Esophagus squamous epithelium (tissue), 5 donors: ENCODE data around the gene FRMPD4. TPM values are rescaled to one million over a fixed set of nuclear protein-coding genes. Genes with fewer than 3 reads are reported as not detected.

Experiments
- DNase-seq: peaks from one replicate; lab custom pipeline; 2025; lab: John Stamatoyannopoulos, UW
- H3K27ac ChIP-seq, 4 donors: fragments of 200-600 bp; sonication (generic); one replicate each; pipeline ENCODE4 v1.5.1; 2016 to 2019; ENCODE audit warnings: mild to moderate bottlenecking in 1 of 4
- H3K27me3 ChIP-seq, 4 donors: fragments of 200-600 bp; sonication (generic); 1 replicate in 3 of 4; 2 replicates in 1 of 4; pipeline versions ENCODE4 v1.5.1 to v1.6.0; 2017 to 2021; ENCODE audit warnings: antibody characterized with exemption in 1 of 4
- H3K36me3 ChIP-seq, 3 donors: fragments of 200-600 bp; sonication (generic); one replicate each; pipeline ENCODE4 v1.5.1; 2016 to 2019
- H3K4me1 ChIP-seq, 3 donors: fragments of 200-600 bp; sonication (generic); one replicate each; pipeline ENCODE4 v1.5.1; 2017 to 2019
- H3K4me3 ChIP-seq, 4 donors: fragments of 200-600 bp; sonication (generic); 1 replicate in 3 of 4; 2 replicates in 1 of 4; pipeline ENCODE4 v1.5.1; 2016 to 2019; ENCODE audit warnings: mild to moderate bottlenecking in 2 of 4, moderate library complexity in 1 of 4
- H3K9me3 ChIP-seq, 3 donors: fragments of 200-600 bp; sonication (generic); one replicate each; pipeline ENCODE4 v1.5.1; 2016 to 2019
- CTCF ChIP-seq, 6 experiments: fragments of 450-650 bp in 4 of 6; fragments of 200-600 bp in 2 of 6; sonication (generic) in 2 of 6; IDR thresholded peaks; one replicate each; pipeline ENCODE4 v1.5.1; 2016 to 2019; ENCODE audit warnings: antibody characterized with exemption in 6 of 6, mild to moderate bottlenecking in 4 of 6, moderate library complexity in 4 of 6
- POLR2A ChIP-seq, 4 donors: fragments of 450-650 bp; IDR thresholded peaks; one replicate each; pipeline ENCODE4 v1.6.1; 2017; ENCODE audit warnings: antibody characterized with exemption in 4 of 4, mild to moderate bottlenecking in 4 of 4, moderate library complexity in 3 of 4
- WGBS, 2 donors: methylation state at CpG; one replicate each; pipeline ENCODE4 v1.1.5; 2018; 5-methylcytosine and 5-hydroxymethylcytosine counted together
- intact Hi-C: fragments of 100-400 bp; cut with DNase I; formaldehyde crosslinking; loops from one replicate; pipeline ENCODE4 v1.15.0; 2022
- total RNA-seq, 4 donors: library from RNA; depleted of rRNA; stranded (reverse); fragments of >200 nt; gene quantifications; one replicate each; pipeline ENCODE4 v1.1.0, GENCODE V29; 2016
- donor health status: DM: yes; HTN: yes; CAD: no.

Gene FRMPD4
- total RNA-seq, 4 donors from 2014 or later: under 0.01 to 0.06 TPM; not detected in 2

- no peaks in the 10 kb centered on the region for H3K36me3 ChIP-seq
- no peak overlapping the region for H3K4me3 ChIP-seq
- no peaks in the 10 kb centered on the region for H3K4me1 ChIP-seq
- H3K27ac ChIP-seq: no peak overlapping the region
- DNase-seq: no peak
- H3K9me3 ChIP-seq: no peaks in the 10 kb centered on the region
- WGBS, 2 donors: 66 to 73% methylated on average over 4 of the region's 4 CpGs
- intact Hi-C loops: no loop called here
- TF ChIP-seq POLR2A (IDR thresholded peaks at IDR 0.05): no peak
- no peak for TF ChIP-seq CTCF (IDR thresholded peaks at IDR 0.05)
- H3K27me3 ChIP-seq: no peaks in the 10 kb centered on the region
These were observed 261.9 kb downstream of the FRMPD4 start for GRCh38 chrX:12400218-12400617.

DNA sequence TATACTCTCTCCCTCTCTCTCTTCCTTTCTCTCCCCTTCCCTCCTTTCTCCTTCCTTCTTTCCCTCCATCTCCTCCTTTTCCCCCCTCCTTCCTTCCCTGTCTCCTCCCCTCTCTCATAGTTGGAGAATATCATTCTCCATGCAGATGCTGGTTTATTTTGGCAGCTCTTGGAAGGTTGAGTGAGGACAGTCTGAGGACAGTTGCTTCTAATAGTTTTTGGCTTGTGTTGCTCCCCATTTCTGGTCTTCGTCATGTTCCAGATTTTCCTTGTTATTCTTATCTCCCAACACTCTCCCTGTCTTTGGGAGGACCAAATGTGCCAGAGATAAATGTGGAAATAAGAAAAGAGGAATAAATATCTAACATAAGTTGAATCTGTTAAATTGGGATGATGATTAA lies 263.0 kb downstream of the FRMPD4 start:
- intact Hi-C loops: no loop called here
- DNase-seq: no peak
- WGBS, 2 donors: 38 to 86% methylated on average over 1 of the region's 1 CpG

GRCh38 chrX:12403474-12404082 lies 265.3 kb downstream of the FRMPD4 start:
- no peak for TF ChIP-seq CTCF (IDR thresholded peaks at IDR 0.05)
- no peak for TF ChIP-seq POLR2A (IDR thresholded peaks at IDR 0.05)
- Histone ChIP-seq H3K36me3 (no peaks in the 10 kb centered on the region), H3K4me1 (no peaks in the 10 kb centered on the region), H3K27me3 (no peaks in the 10 kb centered on the region), H3K27ac (no peak overlapping the region), H3K9me3 (no peaks in the 10 kb centered on the region), H3K4me3 (no peak overlapping the region)
- DNase-seq: no peak
- intact Hi-C loops: no loop called here
- 67 to 92% methylated on average over 3 of the region's 3 CpGs for WGBS, 2 donors

More for the DNA sequence above, 263.0 kb downstream of the FRMPD4 start:
- no peaks in the 10 kb centered on the region for H3K36me3 ChIP-seq
- TF ChIP-seq CTCF (IDR thresholded peaks at IDR 0.05): no peak
- no peak for TF ChIP-seq POLR2A (IDR thresholded peaks at IDR 0.05)
- H3K27me3 ChIP-seq: no peaks in the 10 kb centered on the region
- no peaks in the 10 kb centered on the region for H3K4me1 ChIP-seq
- no peaks in the 10 kb centered on the region for H3K9me3 ChIP-seq
- no peak overlapping the region for H3K27ac ChIP-seq
- H3K4me3 ChIP-seq: no peak overlapping the region

DNA sequence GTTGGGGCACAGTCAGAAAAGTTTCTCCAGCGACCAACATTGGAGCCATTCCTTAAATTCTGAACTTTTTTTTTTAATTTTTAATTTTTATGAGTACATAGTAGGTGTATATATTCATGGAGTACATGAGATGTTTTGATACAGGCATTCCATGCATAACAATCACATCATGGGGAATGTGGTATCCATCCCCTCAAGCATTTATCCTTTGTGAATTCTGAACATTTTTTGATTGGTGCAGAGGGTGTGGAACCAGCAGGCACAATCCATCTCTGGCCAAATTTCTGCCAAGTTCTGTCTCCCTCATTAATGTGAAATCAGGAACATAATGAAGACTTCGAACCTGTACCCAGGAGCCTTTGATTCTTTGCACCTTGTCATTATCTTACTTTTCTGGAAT lies 267.0 kb downstream of the FRMPD4 start:
- no peaks in the 10 kb centered on the region for H3K36me3 ChIP-seq

DNA sequence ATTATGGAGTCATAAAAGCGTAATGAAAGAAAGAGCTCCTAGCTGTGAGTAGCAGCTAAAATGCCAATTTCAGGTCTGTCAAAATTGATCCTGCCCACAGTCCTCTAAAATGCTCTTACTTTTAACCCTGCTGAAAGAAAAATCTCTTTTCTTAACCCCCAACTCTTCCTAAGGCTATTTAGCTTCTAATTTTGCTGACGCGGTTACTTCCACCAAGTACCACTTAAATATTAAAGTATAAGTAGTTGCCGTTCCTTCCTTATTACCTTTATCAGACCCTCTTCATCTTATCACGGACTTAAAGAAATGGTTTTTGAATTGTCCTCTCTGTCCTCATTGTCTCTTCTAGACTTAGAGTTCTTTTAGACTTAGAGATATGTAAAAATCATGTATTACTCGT lies 272.2 kb downstream of the FRMPD4 start:
- WGBS, 2 donors: 84 to 85% methylated on average over 6 of the region's 6 CpGs

More for the DNA sequence above, 267.0 kb downstream of the FRMPD4 start:
- Histone ChIP-seq H3K4me1 (no peaks in the 10 kb centered on the region), H3K27me3 (no peaks in the 10 kb centered on the region), H3K4me3 (no peak overlapping the region), H3K9me3 (no peaks in the 10 kb centered on the region), H3K27ac (no peak overlapping the region)
- 52 to 58% methylated on average over 2 of the region's 2 CpGs for WGBS, 2 donors
- intact Hi-C loops: no loop called here
- TF ChIP-seq POLR2A (IDR thresholded peaks at IDR 0.05) (no peak), CTCF (IDR thresholded peaks at IDR 0.05) (no peak)
- no peak for DNase-seq

More for the DNA sequence above, 272.2 kb downstream of the FRMPD4 start:
- Histone ChIP-seq H3K4me1 (no peaks in the 10 kb centered on the region), H3K4me3 (no peak overlapping the region), H3K27me3 (no peaks in the 10 kb centered on the region), H3K36me3 (no peaks in the 10 kb centered on the region), H3K27ac (no peak overlapping the region), H3K9me3 (no peaks in the 10 kb centered on the region)
- DNase-seq: no peak
- intact Hi-C loops: no loop called here
- TF ChIP-seq POLR2A (IDR thresholded peaks at IDR 0.05): no peak
